Thoracic aorta (tissue), 2 donors: ENCODE measurements around the gene CD101. TPM values are rescaled to one million over a fixed set of nuclear protein-coding genes. Genes with fewer than 3 reads are reported as not detected.

ENCODE experiments used
- ATAC-seq: fragments of 150-250 bp; one replicate; pipeline ENCODE4 v1.8.0; 2017; ENCODE audit warnings: low read depth; ENCODE audit not compliant: insufficient number of reproducible peaks, low FRiP score
- DNase-seq: peaks from one replicate; pipeline ENCODE4 v3.0.0-alpha.2; 2020; ENCODE audit warnings: low spot score
- H3K27ac ChIP-seq, 2 donors: fragments of 200-600 bp; sonication (generic); 1 replicate in 1 of 2; 2 replicates in 1 of 2; pipeline ENCODE4 v1.5.1; 2016; ENCODE audit warnings: mild to moderate bottlenecking in 2 of 2, moderate library complexity in 2 of 2
- H3K27me3 ChIP-seq: fragments of 200-600 bp; sonication (generic); replicated peaks from 2 replicates; pipeline ENCODE4 v1.6.0; 2016; ENCODE audit warnings: mild to moderate bottlenecking; ENCODE audit not compliant: insufficient read depth
- H3K36me3 ChIP-seq: fragments of 200-600 bp; sonication (generic); one replicate; pipeline ENCODE4 v1.5.1; 2016
- H3K4me1 ChIP-seq, 2 donors: fragments of 200-600 bp; sonication (generic); 1 replicate in 1 of 2; 2 replicates in 1 of 2; pipeline versions ENCODE4 v1.5.1 to v1.6.0; 2016; ENCODE audit warnings: low read depth in 2 of 2, mild to moderate bottlenecking in 1 of 2; ENCODE audit not compliant: control insufficient read depth in 1 of 2
- H3K4me3 ChIP-seq: fragments of 200-600 bp; sonication (generic); 2 replicates; pipeline ENCODE4 v1.5.1; 2016; ENCODE audit warnings: mild to moderate bottlenecking
- H3K9me3 ChIP-seq: fragments of 200-600 bp; sonication (generic); 2 replicates; pipeline ENCODE4 v1.5.1; 2016
- CTCF ChIP-seq: fragments of 200-600 bp; sonication (generic); IDR thresholded peaks from one replicate; pipeline ENCODE4 v1.5.1; 2019; ENCODE audit warnings: antibody characterized with exemption
- total RNA-seq, 2 donors: library from RNA; depleted of rRNA; stranded (reverse); fragments of >200 nt; gene quantifications; one replicate each; pipeline versions ENCODE4 v1.1.0 to v1.2.3, GENCODE V29; 2016

The CD101 gene
- total RNA-seq, 2 donors from 2014 or later: 0.85 to 1.8 TPM

DNA sequence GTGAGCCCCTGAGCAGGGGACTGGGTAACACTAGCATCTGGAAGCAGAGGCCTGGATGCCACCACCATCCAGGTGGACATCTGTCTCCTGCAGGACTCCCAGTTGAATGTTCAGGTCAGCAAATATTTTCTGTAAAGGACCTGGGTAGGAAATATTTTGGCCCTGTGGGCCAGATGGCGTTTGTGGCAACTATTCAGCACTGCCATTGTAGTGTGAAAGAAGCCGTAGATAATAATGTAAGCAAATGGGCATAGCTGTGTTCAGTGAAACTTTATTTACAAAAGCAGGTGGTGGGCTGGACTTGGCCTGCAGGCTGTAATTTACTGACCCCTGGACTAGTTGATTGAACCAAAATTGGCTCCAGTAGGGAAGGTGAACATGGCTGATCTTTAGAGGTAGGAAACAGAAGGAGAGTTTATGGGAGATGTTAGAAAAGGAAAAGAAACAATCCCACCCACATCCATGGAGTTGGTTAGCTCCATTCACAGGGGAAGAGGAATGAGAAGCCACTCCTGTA lies 20.0 kb upstream of the CD101 start:
- ATAC-seq (no peak), DNase-seq (no peak)
- no peak overlapping the region for H3K4me3 ChIP-seq
- no peak overlapping the region for H3K27ac ChIP-seq
- no peaks in the 10 kb centered on the region for H3K36me3 ChIP-seq
- no peak for TF ChIP-seq CTCF
- H3K9me3 ChIP-seq: no peaks in the 10 kb centered on the region
- no peaks in the 10 kb centered on the region for H3K27me3 ChIP-seq
- H3K4me1 ChIP-seq: peaks cover 4 to 25% of the 10 kb centered on the region in 2 donors

DNA sequence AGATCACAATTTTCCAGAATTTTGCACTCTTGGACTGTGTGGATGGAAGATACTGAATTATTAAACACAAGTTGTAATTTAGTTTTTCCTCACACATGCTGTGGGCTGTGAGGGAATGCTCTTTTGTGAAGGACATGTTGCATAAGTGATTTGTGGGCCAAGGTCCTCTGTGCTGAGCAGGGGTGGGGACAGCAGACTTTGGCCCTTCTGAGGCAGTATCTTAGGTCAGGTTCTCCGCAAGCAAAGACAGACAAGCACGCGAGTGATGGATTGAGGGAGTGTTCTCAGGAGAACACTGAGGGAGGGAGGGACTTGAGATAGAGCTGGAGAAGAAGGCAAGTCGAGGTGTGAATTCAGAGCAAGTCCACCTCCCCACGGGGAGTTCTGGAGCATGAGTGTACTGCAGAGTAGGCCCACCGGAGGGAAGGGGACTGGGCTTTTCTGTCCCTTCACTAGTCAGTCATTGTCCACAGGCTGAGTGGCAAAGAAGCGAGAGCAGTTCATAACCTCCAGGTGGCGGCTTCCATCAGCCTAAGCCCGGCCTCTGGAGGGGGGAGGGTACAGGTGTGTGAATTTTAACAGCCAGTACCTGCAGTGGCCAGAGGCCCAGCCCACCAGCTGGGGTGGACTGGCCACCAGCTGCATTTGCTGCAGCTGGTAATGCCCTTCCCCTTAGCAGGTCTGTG lies 19.1 kb upstream of the CD101 start:
- Histone ChIP-seq H3K9me3 (no peaks in the 10 kb centered on the region), H3K4me3 (no peak overlapping the region), H3K27ac (no peak overlapping the region), H3K27me3 (no peaks in the 10 kb centered on the region), H3K36me3 (no peaks in the 10 kb centered on the region), H3K4me1 (peaks cover 4 to 25% of the 10 kb centered on the region in 2 donors)
- ATAC-seq: no peak
- no peak for TF ChIP-seq CTCF
- DNase-seq: no peak

DNA sequence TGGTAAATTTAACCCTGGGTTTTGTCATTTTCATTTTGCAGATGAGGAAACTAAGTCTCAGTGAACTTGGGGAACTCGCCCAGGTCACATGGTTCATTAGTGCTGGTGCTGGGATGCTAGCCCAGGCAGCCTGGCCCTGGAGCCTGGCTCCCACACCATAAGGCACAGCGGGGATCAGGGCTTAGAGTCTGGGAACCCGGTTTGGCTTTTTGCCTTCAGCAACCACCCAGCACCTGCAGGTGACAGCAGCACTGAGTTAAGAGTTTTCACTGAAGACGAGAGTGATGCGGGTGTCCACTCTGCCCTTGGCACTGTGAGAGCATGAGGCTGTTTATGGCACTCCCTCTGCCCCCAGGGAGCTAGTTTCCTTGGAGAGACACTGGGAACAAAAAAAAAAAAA lies 18.4 kb upstream of the CD101 start:
- Histone ChIP-seq H3K9me3 (no peaks in the 10 kb centered on the region), H3K27ac (no peak overlapping the region), H3K4me1 (peaks cover 4 to 25% of the 10 kb centered on the region in 2 donors), H3K36me3 (no peaks in the 10 kb centered on the region), H3K4me3 (no peak overlapping the region), H3K27me3 (no peaks in the 10 kb centered on the region)
- DNase-seq (no peak), ATAC-seq (no peak)
- TF ChIP-seq CTCF: no peak

GRCh38 chr1:116983678-116984077 lies 17.9 kb upstream of the CD101 start:
- no peak for TF ChIP-seq CTCF
- DNase-seq (no peak), ATAC-seq (no peak)
- no peaks in the 10 kb centered on the region for H3K9me3 ChIP-seq
- no peaks in the 10 kb centered on the region for H3K36me3 ChIP-seq
- H3K27ac ChIP-seq: no peak overlapping the region
- peaks cover 4 to 25% of the 10 kb centered on the region in 2 donors for H3K4me1 ChIP-seq
- H3K4me3 ChIP-seq: no peak overlapping the region
- no peaks in the 10 kb centered on the region for H3K27me3 ChIP-seq

DNA sequence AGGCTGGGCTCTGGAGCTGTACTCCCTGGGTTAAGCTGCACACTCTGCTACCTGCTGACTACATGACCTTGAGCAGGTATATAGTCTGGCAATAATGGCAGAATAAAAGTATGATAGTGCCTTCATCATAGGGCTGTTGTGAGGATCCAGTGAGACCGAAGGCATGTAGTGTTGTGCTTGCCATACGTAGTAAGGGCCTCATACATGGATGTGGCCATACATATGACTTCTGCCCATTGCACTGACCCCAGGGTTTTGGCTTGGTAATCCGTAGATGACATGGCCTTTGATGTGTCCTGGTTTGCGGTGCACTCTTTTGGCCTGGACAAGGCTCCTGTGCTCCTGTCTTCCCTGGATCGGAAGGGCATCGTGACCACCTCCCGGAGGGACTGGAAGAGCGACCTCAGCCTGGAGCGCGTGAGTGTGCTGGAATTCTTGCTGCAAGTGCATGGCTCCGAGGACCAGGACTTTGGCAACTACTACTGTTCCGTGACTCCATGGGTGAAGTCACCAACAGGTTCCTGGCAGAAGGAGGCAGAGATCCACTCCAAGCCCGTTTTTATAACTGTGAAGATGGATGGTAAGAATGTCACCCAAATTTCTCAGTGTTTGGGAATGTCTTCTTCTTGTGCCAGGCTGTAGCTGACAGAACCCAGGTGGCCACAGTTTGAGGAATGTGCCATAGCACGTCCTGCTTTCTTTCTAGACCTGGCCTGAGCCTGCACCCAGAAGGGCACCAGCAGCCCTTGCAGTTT lies 17.0 kb upstream of the CD101 start:
- no peaks in the 10 kb centered on the region for H3K27me3 ChIP-seq
- DNase-seq (no peak), ATAC-seq (peak; percentile 56)
- TF ChIP-seq CTCF: no peak
- H3K27ac ChIP-seq: no peak overlapping the region
- H3K36me3 ChIP-seq: no peaks in the 10 kb centered on the region
- no peak overlapping the region for H3K4me3 ChIP-seq
- H3K9me3 ChIP-seq: no peaks in the 10 kb centered on the region
- H3K4me1 ChIP-seq: peaks cover 4 to 26% of the 10 kb centered on the region in 2 donors
